HG02970 (cell line): Measurements from ENCODE around the gene NCAPD2.
A peak's percentile ranks its signal among the peaks of the same experiment; 100 is the strongest.

ENCODE experiments used
- ATAC-seq: cut with Tn5 transposase; IDR thresholded peaks from one replicate; pipeline ENCODE4 v1.9.1; 2021; ENCODE audit warnings: mild to moderate bottlenecking, moderate library complexity, moderate number of reproducible peaks; ENCODE audit not compliant: unreplicated experiment, low FRiP score

The NCAPD2 gene, protein sequence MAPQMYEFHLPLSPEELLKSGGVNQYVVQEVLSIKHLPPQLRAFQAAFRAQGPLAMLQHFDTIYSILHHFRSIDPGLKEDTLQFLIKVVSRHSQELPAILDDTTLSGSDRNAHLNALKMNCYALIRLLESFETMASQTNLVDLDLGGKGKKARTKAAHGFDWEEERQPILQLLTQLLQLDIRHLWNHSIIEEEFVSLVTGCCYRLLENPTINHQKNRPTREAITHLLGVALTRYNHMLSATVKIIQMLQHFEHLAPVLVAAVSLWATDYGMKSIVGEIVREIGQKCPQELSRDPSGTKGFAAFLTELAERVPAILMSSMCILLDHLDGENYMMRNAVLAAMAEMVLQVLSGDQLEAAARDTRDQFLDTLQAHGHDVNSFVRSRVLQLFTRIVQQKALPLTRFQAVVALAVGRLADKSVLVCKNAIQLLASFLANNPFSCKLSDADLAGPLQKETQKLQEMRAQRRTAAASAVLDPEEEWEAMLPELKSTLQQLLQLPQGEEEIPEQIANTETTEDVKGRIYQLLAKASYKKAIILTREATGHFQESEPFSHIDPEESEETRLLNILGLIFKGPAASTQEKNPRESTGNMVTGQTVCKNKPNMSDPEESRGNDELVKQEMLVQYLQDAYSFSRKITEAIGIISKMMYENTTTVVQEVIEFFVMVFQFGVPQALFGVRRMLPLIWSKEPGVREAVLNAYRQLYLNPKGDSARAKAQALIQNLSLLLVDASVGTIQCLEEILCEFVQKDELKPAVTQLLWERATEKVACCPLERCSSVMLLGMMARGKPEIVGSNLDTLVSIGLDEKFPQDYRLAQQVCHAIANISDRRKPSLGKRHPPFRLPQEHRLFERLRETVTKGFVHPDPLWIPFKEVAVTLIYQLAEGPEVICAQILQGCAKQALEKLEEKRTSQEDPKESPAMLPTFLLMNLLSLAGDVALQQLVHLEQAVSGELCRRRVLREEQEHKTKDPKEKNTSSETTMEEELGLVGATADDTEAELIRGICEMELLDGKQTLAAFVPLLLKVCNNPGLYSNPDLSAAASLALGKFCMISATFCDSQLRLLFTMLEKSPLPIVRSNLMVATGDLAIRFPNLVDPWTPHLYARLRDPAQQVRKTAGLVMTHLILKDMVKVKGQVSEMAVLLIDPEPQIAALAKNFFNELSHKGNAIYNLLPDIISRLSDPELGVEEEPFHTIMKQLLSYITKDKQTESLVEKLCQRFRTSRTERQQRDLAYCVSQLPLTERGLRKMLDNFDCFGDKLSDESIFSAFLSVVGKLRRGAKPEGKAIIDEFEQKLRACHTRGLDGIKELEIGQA (N-terminal part only)

DNA sequence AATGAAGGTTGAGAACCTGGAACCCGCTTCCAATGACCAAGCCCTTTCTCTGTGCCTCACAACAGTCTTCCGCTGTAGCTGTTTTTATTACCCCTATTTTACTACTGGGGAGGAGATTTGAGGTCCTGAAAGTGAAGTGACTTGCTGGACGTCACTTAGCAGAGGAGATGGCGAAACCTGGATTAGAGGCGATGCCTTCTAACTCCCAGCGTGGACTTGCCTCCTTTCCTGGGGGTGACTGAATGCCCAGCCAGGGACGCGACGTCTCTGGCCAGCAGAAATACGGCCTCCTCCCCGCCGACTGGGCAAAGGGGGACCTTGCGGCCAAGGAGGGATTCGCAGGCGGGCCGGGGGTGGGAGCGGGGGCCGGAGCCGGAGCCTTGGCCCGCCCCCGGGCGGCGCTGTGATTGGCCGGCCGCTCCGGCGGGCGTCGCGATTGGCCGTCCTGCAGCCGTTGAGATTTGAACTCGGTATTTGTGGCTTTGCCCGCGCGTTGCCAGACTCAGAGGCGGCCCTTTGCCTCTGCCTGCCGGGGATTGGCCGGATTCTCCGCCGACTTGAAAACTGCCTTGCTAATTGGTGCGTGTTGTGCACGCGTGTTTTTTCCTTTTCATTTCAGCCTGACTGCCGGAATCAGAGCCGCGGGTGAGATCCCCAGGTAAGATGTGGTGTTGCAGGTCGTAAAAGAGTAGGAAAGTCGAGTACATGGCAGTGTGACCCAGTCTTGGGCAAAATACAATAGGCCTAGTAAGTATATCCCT is at the start of gene NCAPD2:
NCAPD2 (plus strand) TSS at position 606 of the 761 bp plus-strand sequence. CDS start 997 bp downstream, outside the sequence.
- ATAC-seq: peak; percentile 87

DNA sequence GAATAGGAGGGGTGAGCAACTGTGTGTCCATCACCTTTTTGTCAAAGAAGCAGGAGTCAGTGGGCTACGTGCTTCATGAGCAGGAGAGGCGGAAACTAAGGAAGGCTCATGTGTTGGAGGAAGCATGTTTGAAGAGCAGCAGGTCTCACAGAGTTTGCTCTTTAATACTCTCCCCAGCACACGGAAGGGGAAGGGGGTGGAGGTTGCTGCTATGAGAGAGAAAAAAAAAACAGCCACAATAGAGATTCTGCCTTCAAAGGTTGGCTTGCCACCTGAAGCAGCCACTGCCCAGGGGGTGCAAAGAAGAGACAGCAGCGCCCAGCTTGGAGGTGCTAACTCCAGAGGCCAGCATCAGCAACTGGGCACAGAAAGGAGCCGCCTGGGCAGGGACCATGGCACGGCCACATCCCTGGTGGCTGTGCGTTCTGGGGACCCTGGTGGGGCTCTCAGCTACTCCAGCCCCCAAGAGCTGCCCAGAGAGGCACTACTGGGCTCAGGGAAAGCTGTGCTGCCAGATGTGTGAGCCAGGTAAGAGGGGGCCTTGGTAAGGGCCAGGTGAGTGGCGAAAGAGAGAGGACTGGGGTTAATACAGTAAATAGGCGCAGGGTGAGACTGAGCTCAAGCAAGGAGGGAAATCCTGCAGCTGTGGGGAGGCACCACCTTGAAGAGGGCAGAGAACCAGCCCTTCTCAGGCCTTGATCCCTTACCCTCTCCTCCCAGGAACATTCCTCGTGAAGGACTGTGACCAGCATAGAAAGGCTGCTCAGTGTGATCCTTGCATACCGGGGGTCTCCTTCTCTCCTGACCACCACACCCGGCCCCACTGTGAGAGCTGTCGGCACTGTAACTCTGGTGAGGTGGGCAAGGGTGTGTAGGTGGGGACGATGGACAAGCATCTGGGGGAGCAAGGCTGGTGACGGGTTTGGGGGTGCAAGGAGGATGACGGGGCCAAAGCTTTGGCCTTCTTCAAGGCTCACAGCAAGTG is 48.9 kb upstream of the NCAPD2 start, which contains the start of gene CD27:
CD27 (plus strand) TSS at position 252 of the 985 bp plus-strand sequence; CDS start at position 393, 141 bp downstream.
- ATAC-seq: no peak

- ATAC-seq: no peak
Observed at GRCh38 chr12:6450091-6450868, 43.6 kb upstream of the NCAPD2 start.

GRCh38 chr12:6450869-6451347 is 43.0 kb upstream of the NCAPD2 start:
- no peak for ATAC-seq

DNA sequence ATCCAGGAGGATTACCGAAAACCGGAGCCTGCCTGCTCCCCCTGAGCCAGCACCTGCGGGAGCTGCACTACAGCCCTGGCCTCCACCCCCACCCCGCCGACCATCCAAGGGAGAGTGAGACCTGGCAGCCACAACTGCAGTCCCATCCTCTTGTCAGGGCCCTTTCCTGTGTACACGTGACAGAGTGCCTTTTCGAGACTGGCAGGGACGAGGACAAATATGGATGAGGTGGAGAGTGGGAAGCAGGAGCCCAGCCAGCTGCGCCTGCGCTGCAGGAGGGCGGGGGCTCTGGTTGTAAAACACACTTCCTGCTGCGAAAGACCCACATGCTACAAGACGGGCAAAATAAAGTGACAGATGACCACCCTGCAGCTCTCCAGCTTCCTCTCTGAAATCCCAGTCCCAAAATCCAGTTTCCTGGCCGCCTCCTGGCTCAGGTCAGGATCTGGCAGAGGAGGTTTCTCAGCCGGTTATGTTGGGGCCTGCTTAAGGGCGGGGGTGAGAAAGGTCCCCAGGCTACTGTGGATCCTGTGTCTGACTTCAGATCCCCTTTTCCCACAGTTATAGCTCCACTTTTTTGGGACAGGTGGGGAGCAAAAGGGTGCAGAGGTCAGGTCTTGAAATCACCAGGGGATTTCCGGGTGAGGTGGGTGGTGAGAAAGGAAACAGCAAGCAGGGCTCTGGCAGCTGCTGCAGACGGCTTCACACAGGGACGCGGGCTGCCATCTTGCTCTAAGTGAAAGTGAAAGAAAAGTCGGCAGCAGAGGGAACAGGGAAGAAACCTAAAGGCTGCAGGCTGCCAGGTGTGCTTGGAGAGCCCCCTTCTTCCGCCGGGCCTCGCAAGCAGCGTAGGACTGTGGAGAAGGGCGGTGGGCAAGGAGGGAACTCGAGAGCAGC is 42.3 kb upstream of the NCAPD2 start, which contains the start of gene TAPBPL:
TAPBPL (plus strand) TSS at position 695 of the 897 bp plus-strand sequence. CDS start 207 bp downstream, outside the sequence.
- peak; percentile 40 for ATAC-seq

GRCh38 chr12:6452245-6452943 is 41.5 kb upstream of the NCAPD2 start:
- ATAC-seq: no peak

DNA sequence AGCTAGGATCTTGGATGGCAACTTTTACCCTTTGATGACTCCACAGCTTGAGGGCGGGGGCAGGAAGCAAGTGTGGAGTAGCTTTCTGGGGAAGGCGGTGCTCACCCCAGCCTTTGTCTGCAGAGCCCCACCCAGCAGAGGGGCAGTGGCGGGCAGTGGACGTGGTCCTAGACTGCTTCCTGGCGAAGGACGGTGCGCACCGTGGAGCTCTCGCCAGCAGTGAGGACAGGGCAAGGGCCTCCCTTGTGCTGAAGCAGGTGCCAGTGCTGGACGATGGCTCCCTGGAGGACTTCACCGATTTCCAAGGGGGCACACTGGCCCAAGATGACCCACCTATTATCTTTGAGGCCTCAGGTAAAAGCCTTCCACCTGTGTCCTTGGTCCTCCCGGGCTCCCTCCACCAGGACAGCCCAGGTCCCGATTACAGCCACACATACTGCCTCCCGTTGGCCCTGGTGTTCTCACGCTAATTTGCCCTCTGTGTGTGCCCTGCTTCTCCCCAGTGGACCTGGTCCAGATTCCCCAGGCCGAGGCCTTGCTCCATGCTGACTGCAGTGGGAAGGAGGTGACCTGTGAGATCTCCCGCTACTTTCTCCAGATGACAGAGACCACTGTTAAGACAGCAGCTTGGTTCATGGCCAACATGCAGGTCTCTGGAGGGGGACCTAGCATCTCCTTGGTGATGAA is 40.8 kb upstream of the NCAPD2 start:
- ATAC-seq: no peak

- no peak for ATAC-seq
Observed at GRCh38 chr12:6457220-6457945, 36.5 kb upstream of the NCAPD2 start.

- no peak for ATAC-seq
Observed at GRCh38 chr12:6458281-6459003, 35.5 kb upstream of the NCAPD2 start.

DNA sequence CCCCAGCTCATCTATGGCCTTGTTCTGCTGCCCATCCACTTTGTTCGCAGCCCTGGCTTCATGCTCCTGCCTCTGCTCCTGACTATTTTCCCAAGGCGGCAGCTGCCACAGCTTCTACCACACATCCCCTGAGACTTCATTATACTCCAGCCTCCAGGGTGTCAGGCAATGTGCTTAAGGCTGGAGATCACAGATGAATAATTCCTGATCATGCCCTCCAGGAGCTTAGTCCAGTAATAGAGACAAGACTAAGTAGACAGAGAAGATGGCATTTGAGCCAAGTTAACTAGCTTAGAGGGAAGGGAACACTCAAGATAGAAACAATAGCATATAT is 34.9 kb upstream of the NCAPD2 start:
- ATAC-seq: no peak

GRCh38 chr12:6460751-6461371 is 33.0 kb upstream of the NCAPD2 start:
- no peak for ATAC-seq

DNA sequence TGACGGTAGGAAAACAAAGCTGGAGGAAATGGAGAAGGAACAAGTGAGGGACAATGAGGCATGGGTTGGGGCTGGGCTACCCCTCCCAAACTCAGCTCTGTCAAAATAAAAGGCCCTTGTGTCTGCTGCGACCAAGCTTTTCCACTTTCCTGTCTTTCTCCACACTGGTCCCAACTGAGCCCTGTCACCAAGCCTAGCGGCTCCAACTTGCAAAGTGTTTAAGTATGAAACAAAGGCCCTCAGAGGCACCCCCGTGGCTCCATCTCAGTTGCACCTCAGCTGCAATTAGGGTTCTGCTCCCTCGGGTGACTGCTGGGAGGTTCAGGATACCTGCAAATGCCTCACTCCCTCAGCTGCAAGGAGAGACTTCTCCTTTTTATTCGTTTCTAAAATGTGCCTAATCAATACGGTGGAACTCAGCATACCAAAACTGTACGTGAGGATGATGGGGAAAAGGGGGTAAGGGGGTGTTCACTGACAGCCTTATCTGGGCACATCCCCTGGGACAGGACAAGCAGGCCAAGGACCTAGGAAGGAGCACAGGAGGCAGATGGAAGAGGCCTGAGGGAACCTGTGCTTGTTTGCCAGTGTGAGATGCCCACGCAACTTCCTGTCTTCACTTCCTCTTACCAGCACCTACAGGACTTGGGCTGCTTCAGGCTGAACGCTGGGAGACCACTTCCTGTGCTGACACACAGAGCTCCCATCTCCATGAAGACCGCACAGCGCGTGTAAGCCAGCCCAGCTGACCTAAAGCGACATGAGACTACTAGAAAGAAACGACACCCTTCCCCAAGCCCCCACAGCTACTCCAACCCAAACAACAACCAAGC is 32.3 kb upstream of the NCAPD2 start:
- no peak for ATAC-seq
